ENCODE measurements around the gene GEMIN5.
"Not testable (repeated sequence)": the region's sequence is repeated elsewhere in the genome, so short reads cannot be mapped to it uniquely, and the experiment has no call there.

Gene GEMIN5

GRCh38 chr5:154962494-154962893, 24.5 kb upstream of the GEMIN5 start:
- H3K9me3 Mint-ChIP-seq = no peaks in the 10 kb centered on the region
- ATAC-seq (no peak), DNase-seq (no peak)
- H3K27ac Mint-ChIP-seq = no peak overlapping the region
- H3K27me3 Mint-ChIP-seq = no peaks in the 10 kb centered on the region
- no peaks in the 10 kb centered on the region for H3K4me1 Mint-ChIP-seq
- no peak overlapping the region for H3K4me3 Mint-ChIP-seq

GRCh38 chr5:154956712-154957111, 18.7 kb upstream of the GEMIN5 start:
- no peak overlapping the region for H3K4me3 Mint-ChIP-seq
- no peak overlapping the region for H3K27ac Mint-ChIP-seq
- no peak for DNase-seq
- no peaks in the 10 kb centered on the region for H3K9me3 Mint-ChIP-seq
- peaks cover 6% of the 10 kb centered on the region for H3K4me1 Mint-ChIP-seq
- H3K27me3 Mint-ChIP-seq = no peaks in the 10 kb centered on the region
- ATAC-seq = no peak

- no peaks in the 10 kb centered on the region for H3K27me3 Mint-ChIP-seq
- DNase-seq (no peak), ATAC-seq (no peak)
- H3K27ac Mint-ChIP-seq = no peak overlapping the region
- H3K4me1 Mint-ChIP-seq = peaks cover 14% of the 10 kb centered on the region
- no peak overlapping the region for H3K4me3 Mint-ChIP-seq
- H3K9me3 Mint-ChIP-seq = no peaks in the 10 kb centered on the region
These were observed 11.8 kb upstream of the GEMIN5 start for GRCh38 chr5:154949781-154950180.

- Mint-ChIP-seq H3K27ac (no peak overlapping the region), H3K9me3 (no peaks in the 10 kb centered on the region), H3K4me1 (peaks cover 14% of the 10 kb centered on the region), H3K27me3 (no peaks in the 10 kb centered on the region), H3K4me3 (no peak overlapping the region)
- ATAC-seq (no peak), DNase-seq (no peak)
These were observed 10.3 kb upstream of the GEMIN5 start for GRCh38 chr5:154948313-154948712.

GRCh38 chr5:154947778-154948177, 9.8 kb upstream of the GEMIN5 start:
- no peaks in the 10 kb centered on the region for H3K9me3 Mint-ChIP-seq
- no peak overlapping the region for H3K27ac Mint-ChIP-seq
- peaks cover 19% of the 10 kb centered on the region for H3K4me1 Mint-ChIP-seq
- no peaks in the 10 kb centered on the region for H3K27me3 Mint-ChIP-seq
- H3K4me3 Mint-ChIP-seq = no peak overlapping the region
- DNase-seq (no peak), ATAC-seq (no peak)

- Mint-ChIP-seq H3K4me3 (no peak overlapping the region), H3K4me1 (peaks cover 25% of the 10 kb centered on the region), H3K27ac (no peak overlapping the region), H3K27me3 (no peaks in the 10 kb centered on the region), H3K9me3 (no peaks in the 10 kb centered on the region)
- ATAC-seq = no peak
- DNase-seq = no peak
These were observed 7.8 kb upstream of the GEMIN5 start for GRCh38 chr5:154945695-154946301.

GRCh38 chr5:154944716-154945115, 6.7 kb upstream of the GEMIN5 start:
- no peaks in the 10 kb centered on the region for H3K9me3 Mint-ChIP-seq

GRCh38 chr5:154943527-154943926, 5.5 kb upstream of the GEMIN5 start:
- H3K27ac Mint-ChIP-seq = no peak overlapping the region
- no peaks in the 10 kb centered on the region for H3K9me3 Mint-ChIP-seq
- ATAC-seq (no peak), DNase-seq (no peak)
- peaks cover 26% of the 10 kb centered on the region for H3K4me1 Mint-ChIP-seq
- H3K27me3 Mint-ChIP-seq = no peaks in the 10 kb centered on the region
- no peak overlapping the region for H3K4me3 Mint-ChIP-seq

More at GRCh38 chr5:154944716-154945115, 6.7 kb upstream of the GEMIN5 start:
- H3K27ac Mint-ChIP-seq = no peak overlapping the region
- DNase-seq (no peak), ATAC-seq (no peak)
- H3K4me3 Mint-ChIP-seq = no peak overlapping the region
- peaks cover 26% of the 10 kb centered on the region for H3K4me1 Mint-ChIP-seq
- H3K27me3 Mint-ChIP-seq = no peaks in the 10 kb centered on the region

- peak; percentile 90 to 96 for DNase-seq
- peaks cover 34% of the 10 kb centered on the region for H3K4me1 Mint-ChIP-seq
- no peaks in the 10 kb centered on the region for H3K9me3 Mint-ChIP-seq
- H3K4me3 Mint-ChIP-seq = peak within 1 kb of the TSS; percentile 93 to 96
- H3K27me3 Mint-ChIP-seq = no peaks in the 10 kb centered on the region
- peak within 1 kb of the TSS; percentile 95 to 98 for H3K27ac Mint-ChIP-seq
- peak; percentile 75 for ATAC-seq
These were observed 3.0 kb upstream of the GEMIN5 start, which contains the start of gene MRPL22 for GRCh38 chr5:154940772-154941620. MRPL22 (plus strand) TSS chr5:154941073; CDS start chr5:154941111, 38 bp downstream.

GRCh38 chr5:154940375-154940771, 2.4 kb upstream of the GEMIN5 start:
- no peaks in the 10 kb centered on the region for H3K27me3 Mint-ChIP-seq
- H3K27ac Mint-ChIP-seq = peak overlapping the region; percentile 19 to 98
- ATAC-seq (no peak), DNase-seq (no peak)
- H3K4me1 Mint-ChIP-seq = peaks cover 38% of the 10 kb centered on the region
- H3K9me3 Mint-ChIP-seq = no peaks in the 10 kb centered on the region
- H3K4me3 Mint-ChIP-seq = peak overlapping the region; percentile 93 to 96

GRCh38 chr5:154939387-154939786, 1.4 kb upstream of the GEMIN5 start:
- H3K4me1 Mint-ChIP-seq = peaks cover 48% of the 10 kb centered on the region
- not testable (repeated sequence) for DNase-seq, H3K27ac Mint-ChIP-seq, ATAC-seq, H3K27me3 Mint-ChIP-seq, H3K9me3 Mint-ChIP-seq
- peak overlapping the region; percentile 2 to 34 for H3K4me3 Mint-ChIP-seq

GRCh38 chr5:154937186-154937717, 759 bp downstream of the GEMIN5 start:
- no peak for DNase-seq
- peak overlapping the region; percentile 87 to 91 for H3K4me3 Mint-ChIP-seq
- H3K27ac Mint-ChIP-seq = peak overlapping the region in 1 of 2 donors; percentile 91
- peaks cover 36% of the 10 kb centered on the region for H3K4me1 Mint-ChIP-seq
- H3K27me3 Mint-ChIP-seq = no peaks in the 10 kb centered on the region
- ATAC-seq = no peak
- no peaks in the 10 kb centered on the region for H3K9me3 Mint-ChIP-seq

- DNase-seq (no peak), ATAC-seq (no peak)
- no peaks in the 10 kb centered on the region for H3K9me3 Mint-ChIP-seq
- H3K27me3 Mint-ChIP-seq = no peaks in the 10 kb centered on the region
- no peak overlapping the region for H3K27ac Mint-ChIP-seq
- no peak overlapping the region for H3K4me3 Mint-ChIP-seq
- peaks cover 30% of the 10 kb centered on the region for H3K4me1 Mint-ChIP-seq
These were observed 3.1 kb downstream of the GEMIN5 start for GRCh38 chr5:154934881-154935280.

- Mint-ChIP-seq H3K27ac (peak overlapping the region in 1 of 2 donors; percentile 0), H3K27me3 (no peaks in the 10 kb centered on the region), H3K9me3 (no peaks in the 10 kb centered on the region), H3K4me1 (peaks cover 22% of the 10 kb centered on the region), H3K4me3 (no peak overlapping the region)
- ATAC-seq (no peak), DNase-seq (no peak)
These were observed 4.5 kb downstream of the GEMIN5 start for GRCh38 chr5:154933537-154933936.

- ATAC-seq (no peak), DNase-seq (no peak)
- Mint-ChIP-seq H3K9me3 (no peaks in the 10 kb centered on the region), H3K4me3 (no peak overlapping the region), H3K27ac (no peak overlapping the region), H3K4me1 (no peaks in the 10 kb centered on the region), H3K27me3 (no peaks in the 10 kb centered on the region)
These were observed 14.3 kb downstream of the GEMIN5 start for GRCh38 chr5:154923441-154924430.

Measured in stimulated activated naive CD8-positive, alpha-beta T cell treated with anti-CD3 and anti-CD28 coated beads, Interleukin-15, amount 100 ng/mL, for 72 hours (primary cell).